Measurements from ENCODE around the gene NLRP6.
"Not testable (repeated sequence)": the region's sequence is repeated elsewhere in the genome, so short reads cannot be mapped to it uniquely, and the experiment has no call there.

NLRP6 gene

DNA sequence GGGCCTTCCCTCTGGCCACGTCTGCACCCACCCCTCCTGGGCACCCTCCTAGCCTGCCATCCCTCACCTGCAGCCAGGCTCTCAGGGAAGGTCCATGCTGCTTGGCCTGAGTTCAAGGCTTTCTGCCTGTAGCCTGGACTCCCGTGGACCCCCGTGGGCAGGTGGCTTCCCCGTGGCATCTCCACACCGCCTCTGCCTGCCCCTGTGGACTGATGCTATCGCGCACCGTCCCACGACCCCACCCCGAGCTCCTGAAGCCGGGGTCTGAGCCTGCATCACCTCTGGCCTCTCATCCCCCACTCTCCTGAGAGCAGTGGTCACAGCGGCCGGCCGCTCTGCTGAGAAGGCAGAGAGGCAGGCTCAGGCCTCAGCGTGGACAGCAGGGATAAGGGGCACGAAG lies 16.6 kb downstream of the NLRP6 start:
- DNase-seq, result no peak

DNA sequence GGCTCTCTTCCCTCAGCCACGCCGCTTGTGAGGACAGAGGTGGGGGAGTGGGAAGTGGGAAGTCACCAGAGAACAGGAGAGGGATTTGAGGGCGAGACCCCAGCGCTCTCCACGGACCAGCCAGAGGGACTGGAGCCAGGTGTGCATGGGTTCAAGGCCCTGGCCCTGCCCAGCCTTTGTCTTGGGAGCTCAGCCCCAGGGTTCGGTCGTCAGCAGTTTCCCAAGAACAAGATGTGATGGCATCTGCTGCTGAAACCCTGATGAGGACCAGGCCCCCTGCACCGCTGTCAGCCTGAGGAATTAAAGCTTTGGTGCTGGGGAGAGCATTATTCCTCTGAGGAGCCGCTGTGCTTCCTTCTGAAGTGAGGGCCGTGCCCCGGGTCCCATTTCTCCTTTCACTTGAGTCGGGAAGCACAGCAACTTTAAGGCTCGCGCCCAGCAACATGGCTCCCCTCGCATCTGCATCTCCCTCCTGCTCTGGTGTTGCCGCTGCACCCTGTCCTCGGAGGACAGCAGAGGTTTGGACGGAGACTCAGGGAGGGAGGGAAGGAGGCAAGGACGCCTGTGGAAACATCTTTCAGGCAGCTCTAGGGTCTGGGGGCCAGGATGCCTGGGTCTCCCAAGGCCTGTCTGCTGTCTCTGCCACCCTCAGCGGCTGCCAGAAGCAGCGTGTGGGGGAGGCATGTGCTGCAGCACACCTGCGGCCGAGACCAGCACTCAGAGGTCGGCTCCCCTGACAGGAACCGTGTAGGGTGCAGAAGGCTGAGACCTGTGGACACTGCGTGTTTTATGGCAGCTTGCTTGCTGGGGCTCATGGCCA lies 17.4 kb downstream of the NLRP6 start:
- DNase-seq, result no peak

DNA sequence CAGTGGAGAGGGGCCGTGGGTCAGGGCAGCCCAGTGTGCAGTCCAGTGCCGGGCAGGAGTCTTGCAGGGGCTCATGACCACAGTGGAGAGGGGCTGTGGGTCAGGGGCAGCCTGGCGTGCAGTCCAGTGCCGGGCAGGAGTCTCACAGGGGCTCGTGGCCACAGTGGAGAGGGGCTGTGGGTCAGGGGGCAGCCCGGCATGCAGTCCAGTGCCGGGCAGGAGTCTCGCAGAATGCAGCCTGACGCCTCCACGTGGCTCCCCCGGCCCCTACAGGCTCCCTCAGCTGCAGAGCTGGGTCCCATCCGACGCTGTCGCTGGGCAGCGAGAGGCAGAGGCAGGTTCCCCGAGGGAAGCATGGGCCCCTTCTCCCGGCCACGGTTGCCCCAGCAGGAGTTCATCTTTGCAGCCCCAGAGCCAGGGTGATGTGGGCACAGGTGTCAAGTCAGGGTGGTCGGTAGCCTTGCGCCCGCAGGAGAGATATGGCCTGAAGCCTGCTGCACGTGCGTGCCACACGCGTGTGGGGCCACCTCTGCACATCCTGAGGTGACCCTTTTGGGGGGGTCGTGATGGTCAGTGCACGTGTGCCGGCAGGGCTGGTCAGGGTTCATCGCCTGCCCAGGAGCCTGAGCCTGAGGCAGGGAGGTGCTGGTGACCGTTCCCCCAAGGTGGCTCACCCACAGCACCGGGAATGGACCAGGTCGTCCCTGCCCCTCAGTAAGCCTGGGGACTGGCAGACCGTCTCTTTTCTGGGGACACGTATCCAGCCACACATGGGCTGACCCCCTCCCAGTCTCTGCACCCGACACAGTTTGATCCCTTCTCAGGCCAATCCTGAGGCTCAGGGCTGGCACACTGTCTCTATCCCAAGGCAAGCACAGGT lies 18.2 kb downstream of the NLRP6 start:
- no peak for DNase-seq

DNA sequence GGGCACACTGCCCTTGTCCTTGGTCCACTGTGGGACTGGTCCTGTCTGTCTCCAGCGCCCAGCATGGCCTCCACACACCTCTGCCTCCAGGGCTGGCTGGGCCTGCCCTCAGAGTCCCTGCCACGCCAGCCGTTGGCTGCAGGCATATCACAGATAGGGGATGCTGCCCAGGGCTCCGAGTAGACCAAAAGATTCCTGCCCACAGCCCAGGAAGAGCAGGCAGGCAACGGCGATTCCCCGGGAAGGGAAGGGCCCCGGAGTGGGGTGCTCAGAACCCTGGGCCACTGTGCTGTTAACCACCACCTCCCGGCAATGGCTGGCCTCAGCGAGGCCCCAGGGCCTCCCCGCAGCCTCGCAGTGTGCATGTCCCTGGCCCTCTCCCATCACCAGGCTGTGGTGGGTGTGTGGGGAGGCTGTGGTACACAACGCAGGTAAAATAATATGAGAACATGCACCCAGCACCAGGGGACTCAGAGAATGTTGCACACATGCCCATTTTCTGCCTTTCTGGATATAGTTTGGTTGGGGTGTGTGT lies 18.9 kb downstream of the NLRP6 start:
- no peak for DNase-seq

DNA sequence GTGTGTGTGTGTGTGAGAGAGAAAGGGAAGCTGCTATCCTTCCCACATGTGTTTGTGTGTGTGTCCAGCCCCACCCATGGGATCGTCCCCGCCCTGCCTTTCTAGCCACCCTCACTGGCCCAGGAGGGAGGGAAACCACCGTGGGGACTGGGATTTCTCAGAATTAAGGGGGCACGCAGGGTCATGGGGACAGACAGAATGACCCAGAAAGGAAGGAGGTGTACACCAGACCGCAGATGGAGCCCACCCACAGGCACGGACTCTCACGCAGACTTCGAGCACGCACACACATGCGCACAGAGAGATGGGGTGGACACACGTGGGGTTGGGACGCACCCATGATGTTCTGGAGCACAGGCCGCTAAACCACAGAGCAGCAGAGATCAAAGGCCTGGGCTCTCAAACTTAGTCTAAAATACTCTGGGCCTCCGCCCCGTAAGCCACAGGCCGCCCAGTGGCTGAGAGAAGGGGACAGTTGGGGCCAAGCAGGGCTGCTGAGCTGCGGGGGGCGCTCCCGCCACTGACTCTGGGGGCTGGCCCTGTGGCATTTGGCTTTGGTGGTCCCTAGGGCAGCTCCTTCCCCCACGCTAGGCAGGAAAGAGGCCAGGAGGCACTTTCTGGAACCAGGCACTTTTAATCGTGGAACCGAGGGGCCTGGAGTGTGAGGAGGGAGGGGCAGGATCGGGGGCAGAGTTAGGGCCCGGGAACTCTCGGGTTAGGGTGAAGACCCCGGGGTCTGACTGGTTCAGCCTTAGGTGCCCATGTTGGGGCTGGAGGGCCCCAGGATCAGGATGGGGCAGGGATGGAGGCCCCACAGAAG lies 19.6 kb downstream of the NLRP6 start:
- no peak for DNase-seq

DNA sequence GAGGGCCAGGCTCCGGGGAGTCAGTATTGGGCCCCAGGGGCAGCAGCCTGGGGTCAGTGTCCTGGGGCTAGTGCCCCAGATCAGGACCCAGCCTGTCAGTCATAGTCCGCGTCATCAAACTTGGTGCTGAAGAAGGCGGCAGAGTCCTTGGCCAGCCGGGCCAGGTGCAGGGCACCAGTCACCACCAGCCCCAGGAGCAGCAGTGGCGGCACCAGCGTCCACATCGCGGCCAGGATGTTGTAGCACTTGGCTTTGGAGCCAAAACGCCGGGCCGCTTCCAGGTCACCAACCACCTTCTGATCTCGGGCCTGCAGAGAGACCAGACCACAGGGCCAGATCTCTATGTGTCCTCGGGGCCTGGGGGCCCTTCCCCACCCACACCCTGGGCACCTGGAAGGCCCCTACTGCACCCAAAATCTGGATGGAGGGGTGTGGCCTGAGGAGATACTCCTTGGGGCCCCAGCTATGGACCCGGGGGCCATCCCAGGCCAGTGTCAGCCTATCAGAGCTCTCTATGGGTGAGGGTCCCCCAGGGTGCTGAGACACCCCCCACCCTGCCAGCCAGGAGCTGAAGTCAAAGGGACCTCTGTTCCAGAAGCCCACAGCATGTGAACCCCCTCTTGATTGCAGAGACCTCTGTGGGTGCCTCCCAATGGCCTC lies 20.3 kb downstream of the NLRP6 start:
- no peak for DNase-seq

DNA sequence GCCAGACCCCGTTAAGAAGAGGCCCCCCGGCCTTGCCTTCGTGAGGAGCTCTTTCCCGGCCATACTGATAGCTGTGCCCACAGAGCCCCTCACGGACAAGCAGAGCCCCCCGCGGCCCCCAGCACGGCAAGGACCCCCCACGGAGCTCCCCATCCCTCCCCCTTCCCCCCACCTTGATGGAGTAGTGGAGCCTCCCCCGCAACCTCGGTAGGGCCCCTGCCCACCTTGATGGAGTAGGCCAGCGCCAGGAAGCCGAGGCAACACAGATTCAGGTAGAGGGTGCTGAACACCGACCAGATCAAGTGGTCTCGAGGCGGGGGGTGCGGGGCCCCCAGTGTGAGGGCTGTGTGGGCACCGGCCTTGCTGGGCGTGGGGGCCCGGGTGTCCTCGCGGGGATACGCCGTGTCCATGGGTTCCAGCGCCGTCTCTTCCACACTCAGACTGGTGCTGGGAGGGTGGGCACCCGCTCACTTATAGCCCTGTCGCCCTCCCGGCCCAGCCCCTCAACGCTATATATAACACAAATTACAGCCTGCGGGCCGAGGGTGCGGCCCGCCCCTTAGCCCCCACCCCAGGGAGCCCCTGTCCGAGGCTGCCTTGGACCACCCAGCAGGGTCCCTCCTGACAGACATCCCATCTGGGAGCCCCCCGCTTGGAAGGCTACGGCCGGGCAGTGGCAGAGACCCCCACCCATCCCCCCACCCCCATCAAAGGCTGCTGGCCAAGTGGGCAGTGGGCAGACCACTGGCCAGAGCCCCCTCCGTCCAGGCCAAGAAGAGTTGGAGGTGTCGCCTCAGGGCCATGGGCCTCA lies 21.1 kb downstream of the NLRP6 start, which contains the start of gene IFITM5:
Gene IFITM5 (minus strand): TSS at position 446 of the 811 bp plus-strand sequence. CDS start 36 bp downstream, at position 410.
- no peak for DNase-seq

DNA sequence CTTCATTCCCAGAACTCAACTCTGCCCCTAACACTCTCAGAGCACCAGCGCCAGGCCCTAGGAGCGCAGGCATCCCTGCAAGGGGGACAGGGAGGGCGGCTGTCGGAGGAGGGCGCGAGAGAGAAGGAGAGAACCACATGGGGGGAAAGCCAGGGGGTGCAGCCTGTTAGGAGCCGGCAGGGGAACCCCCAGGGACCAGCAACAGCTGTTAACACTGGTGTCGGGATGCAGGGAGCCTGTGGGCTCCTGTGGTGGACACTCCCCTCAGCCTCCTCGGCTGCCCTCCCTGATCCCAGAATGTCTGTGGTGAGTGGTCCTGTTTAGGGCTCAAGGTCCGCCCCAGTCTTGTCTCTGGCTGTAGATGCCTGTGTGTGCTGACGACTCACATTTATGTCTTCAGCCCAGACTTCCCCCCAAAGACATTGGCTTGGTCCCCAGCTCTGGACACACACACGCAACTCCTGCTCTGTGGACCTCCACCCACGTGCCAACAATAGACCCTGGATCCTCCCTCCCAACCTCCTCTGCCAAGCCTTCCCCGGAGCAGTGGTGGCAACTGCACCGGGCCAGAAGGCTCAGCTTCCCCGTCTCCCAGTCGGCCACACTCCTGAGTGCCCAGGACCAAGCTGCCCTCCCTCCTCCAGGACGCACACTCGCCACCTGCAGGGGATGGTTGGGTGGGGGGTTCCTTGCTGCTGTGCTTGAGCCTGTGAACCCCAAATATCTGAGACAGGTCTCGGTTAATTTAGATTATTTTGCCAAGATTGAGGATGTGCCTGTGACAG lies 21.9 kb downstream of the NLRP6 start:
- DNase-seq, result no peak

DNA sequence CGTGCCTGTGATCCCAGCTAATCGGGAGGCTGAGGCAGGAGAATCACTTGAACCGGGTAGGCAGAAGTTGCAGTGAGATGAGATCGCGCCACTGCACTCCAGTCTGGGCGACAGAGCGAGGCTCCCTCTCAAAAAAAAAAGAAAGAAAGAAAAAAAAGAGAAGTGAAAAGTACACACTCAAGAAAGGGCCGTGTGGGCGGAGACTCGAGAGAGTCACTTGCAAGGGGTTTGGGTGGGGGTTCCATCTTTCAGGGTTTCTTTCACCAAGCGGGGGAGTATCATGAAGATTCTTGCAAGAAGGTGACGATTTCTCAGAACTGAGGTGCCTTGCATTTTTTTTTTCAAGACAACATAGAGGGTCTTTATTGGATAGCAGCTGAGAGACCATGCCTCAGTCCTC lies 25.2 kb downstream of the NLRP6 start:
- DNase-seq, result no peak

DNA sequence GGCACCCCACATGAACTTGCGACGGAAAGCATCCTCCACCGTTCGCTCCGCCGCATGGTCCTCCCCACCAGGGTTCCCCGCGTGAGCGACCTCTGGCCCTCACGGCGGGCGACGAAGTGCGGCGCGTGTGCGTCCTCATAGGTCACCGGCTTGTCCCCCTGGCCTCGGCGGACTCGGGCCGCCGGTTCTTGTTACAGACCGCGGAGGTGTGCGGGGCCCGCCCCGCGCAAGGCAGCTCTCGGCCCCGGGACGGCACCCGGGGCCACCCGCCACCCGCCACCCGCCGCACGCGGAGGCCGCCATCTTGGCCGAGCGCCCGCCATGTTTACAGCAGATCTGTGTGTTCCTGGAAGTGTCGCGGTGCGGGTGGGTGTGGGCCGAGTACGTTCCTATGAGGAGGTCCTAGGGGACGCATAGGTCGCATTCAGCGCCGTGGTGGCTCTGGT lies 25.9 kb downstream of the NLRP6 start:
- no peak for DNase-seq

DNA sequence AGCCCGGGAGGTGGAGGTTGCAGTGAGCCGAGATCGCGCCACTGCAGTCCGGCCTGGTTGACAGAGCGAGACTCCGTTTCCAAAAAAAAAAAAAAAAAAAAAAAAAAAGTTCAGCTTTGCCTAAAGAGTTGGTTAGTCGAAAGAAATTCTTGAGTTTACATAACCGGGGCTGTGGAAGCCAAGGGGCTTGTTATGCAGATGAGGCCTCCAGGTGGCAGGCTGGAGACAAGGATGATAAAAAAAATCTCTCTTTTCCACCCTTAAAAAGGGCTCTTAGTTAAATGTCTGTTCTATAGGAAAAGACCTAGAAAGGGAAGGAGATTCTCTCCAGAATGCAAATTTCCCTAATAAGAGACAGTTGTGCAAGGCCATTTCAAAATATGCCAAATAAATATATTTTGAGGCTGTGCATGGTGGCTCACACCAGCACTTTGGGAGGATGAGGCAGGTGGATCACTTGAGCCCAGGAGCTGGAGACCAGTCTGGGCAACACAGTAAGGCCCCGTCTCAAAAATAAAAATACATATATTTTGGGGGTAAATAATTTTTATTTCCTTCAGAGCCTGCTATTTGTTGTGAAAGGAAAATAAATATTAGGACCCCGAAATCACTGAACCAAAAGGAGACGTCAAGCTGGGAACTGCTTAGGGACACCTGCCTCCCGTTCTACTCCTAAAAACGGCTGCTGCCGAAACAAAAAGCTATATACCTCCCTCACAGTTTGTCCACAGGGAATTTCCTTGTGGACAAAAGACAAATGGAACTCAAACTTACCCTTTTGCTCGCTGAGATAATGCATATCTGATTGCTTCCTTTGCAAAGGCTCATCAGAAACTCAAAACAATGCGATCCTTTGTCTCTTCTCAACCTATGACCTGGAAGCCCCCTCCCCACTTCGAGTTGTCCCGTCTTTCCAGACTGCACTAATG lies 27.0 kb downstream of the NLRP6 start:
- peak; percentile 24 for DNase-seq

DNA sequence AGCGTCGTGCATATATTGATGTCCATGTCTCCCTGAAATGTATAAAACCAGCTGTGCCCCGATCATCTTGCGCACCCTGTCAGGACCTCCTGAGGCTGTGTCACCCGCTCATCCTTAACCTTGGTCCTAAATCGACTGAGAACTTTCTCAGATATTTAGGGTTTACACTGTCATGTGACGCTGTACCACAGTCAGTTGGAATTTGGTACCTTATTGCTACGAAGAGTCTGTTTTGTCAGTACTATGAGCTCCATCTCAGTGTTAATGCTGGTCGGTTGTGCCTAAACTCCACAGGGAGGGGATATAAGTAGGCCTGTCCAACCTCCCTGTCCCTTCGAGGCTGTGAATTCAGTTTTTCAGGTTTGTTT lies 27.6 kb downstream of the NLRP6 start:
- DNase-seq, result no peak

DNA sequence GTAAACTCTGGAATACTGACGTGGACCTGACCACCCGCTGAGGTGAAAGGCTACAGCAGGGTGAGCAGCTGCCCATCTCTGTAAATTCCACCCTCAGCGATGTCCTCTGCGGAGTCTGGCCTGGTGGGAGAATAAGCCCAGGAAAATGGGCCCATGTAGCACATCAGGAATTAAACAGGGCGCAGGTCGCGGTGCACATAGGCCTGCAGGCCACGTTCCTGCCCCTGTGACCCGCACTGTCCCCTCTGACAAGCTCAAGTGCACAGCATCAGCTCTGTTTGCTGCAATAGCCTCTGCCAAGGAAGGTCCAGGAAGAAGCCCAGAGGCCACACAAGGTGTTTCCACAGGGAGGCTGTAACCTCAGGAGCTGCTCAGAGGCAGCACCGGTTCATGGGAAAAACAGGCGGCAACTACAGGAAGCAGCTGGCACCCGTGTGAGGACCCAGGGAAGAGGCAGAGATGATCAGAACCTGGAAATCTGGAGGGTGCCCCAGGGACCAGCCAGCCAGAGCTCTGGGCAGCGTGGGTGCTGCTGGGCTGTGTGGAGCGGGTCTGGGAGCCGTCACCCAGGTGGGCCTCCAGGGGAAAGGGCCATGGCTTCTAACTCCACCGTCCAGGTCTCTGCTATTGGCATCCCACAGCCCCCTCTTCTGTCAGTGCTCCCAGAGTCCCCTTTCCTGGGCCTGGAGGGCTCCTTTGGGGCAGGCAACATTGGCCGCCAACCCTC lies 28.6 kb downstream of the NLRP6 start:
- DNase-seq, result no peak

DNA sequence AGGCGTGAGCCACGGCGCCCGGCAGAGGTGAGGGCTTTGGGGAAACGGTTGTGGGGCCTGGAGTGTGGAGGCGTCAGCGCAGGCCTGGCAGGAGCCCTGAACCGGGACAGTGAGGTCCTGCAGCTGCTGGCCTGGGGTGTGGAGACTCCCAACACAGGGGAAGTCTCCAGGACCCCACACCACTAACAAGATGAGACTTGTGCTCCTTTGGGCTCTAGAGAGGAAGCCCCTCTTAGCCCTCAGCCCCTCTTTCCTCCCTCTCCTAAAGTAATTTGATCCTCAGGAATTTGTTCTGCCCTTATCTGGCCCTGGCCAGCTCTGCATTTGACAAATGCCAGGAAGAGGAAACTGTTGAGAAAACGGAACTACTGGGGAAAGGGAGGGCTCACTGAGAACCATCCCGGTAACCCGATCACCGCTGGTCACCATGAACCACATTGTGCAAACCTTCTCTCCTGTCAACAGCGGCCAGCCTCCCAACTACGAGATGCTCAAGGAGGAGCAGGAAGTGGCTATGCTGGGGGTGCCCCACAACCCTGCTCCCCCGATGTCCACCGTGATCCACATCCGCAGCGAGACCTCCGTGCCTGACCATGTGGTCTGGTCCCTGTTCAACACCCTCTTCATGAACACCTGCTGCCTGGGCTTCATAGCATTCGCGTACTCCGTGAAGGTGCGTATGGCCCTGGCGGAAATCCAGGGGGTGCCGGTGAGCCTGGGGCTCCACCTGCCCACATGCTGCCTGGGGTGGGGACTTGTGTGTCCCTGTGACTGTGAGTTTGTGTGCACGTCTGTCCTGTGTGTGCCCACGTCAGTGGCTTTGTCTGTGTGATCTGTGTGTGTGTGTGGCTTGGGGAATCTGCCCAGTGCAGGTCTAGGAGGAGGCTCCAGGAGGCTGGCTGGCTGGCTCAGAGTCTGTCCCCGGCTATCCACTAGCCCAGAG lies 29.8 kb downstream of the NLRP6 start, which contains the start of gene IFITM2:
Gene IFITM2 (plus strand): TSS at position 51 of the 943 bp plus-strand sequence. CDS start 377 bp downstream, at position 428.
- not testable (repeated sequence) for DNase-seq

DNA sequence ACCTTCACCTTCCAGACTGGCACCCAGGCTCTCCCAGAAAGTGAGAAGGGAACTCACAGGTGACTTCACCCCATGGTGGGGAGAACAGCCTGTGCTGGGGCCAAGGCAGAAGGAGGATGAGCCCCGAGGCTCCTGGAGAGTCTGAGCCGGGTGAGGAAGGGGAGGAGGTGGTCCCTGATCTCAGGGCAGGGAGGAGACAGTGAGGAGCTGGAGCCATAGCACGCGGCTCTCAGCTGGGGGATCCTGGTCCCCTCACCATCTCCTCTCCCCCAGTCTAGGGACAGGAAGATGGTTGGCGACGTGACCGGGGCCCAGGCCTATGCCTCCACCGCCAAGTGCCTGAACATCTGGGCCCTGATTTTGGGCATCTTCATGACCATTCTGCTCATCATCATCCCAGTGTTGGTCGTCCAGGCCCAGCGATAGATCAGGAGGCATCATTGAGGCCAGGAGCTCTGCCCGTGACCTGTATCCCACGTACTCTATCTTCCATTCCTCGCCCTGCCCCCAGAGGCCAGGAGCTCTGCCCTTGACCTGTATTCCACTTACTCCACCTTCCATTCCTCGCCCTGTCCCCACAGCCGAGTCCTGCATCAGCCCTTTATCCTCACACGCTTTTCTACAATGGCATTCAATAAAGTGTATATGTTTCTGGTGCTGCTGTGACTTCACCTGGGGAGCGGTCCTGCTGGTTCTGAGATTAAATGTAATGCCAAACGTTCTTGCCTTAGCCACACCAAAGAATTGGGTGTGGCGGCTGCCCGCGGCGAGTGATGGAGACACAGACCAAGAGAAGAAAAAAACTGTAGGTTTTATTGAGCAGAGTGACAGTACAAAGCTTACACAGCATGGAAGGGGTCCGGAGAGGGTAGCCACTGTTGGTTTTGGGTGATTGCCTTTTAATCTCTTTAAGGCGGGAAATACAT lies 30.8 kb downstream of the NLRP6 start:
- DNase-seq, result not testable (repeated sequence)

DNA sequence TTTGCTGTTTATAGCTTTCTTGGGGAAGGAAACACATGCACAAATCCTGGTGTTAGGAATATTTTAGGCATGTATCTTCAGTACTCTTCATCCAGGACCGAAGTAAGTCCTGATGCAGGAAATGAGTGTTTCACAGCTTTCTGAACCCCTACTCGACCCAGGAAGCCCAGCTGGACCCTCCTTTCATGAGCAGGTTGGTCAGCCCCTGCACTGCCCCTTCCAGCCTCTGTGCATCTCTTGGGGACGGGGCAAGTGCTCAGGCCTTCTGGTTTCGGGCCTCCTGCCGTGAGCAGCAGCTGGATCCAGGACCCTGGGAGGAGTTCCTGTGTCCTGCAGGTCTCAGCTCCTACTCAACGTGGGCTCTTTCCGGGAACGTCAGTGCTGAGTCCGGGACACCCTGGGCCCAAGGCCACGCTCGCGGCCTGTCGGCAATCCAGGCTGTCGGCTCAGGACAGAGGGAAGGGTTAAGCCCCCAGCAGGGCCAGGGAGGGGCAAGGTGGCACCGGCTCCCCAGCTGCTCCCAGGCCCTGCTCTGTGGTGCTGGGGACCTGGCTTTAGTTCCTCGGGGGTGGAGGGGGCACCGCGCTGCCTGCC lies 31.9 kb downstream of the NLRP6 start:
- not testable (repeated sequence) for DNase-seq
